OCI-LY7 (cell line): ENCODE results near the gene REC114. TPM values are rescaled to one million over a fixed set of nuclear protein-coding genes. Genes with fewer than 3 reads are reported as not detected.
"Not testable (repeated sequence)": the region's sequence is repeated elsewhere in the genome, so short reads cannot be mapped to it uniquely, and the experiment has no call there.

Experiments
- BruUV-seq: library from RNA; stranded (reverse); fragments of 400-500 nt; replicated peaks from 2 replicates; lab custom pipeline; 2021; lab: Mats Ljungman, UMichigan
- CTCF ChIA-PET: fragments of 300-600 bp; sonication (Branson Sonifier 250); formaldehyde crosslinking; loops from one replicate; lab custom pipeline; 2022; ENCODE audit warnings: antibody characterized with exemption; ENCODE audit not compliant: unreplicated experiment; lab: Charles Lee
- POLR2A ChIA-PET: fragments of 300-600 bp; sonication (Branson Sonifier 250); formaldehyde crosslinking; loops from one replicate; lab custom pipeline; 2022; ENCODE audit warnings: antibody characterized with exemption; lab: Charles Lee
- DNase-seq: peaks from one replicate; pipeline ENCODE4 v3.0.0-alpha.2; 2015; ENCODE audit warnings: low spot score
- H2AFZ ChIP-seq: fragments of 200-600 bp; sonication (generic), shearing (Covaris generic); 2 replicates; pipeline ENCODE4 v1.6.1; 2014; ENCODE audit warnings: mild to moderate bottlenecking, antibody characterized with exemption, low read length, moderate library complexity
- H3K27ac ChIP-seq: fragments of 200-600 bp; sonication (generic); 2 replicates; pipeline ENCODE4 v1.5.1; 2014; ENCODE audit warnings: mixed run types, low read depth, mild to moderate bottlenecking, moderate library complexity, low read length, inconsistent platforms; ENCODE audit not compliant: poor library complexity, severe bottlenecking
- H3K36me3 ChIP-seq: fragments of 200-600 bp; sonication (generic); 2 replicates; pipeline ENCODE4 v1.6.1; 2014; ENCODE audit warnings: mild to moderate bottlenecking, antibody characterized with exemption, low read length, moderate library complexity, mixed read lengths; ENCODE audit not compliant: insufficient read depth
- H3K4me1 ChIP-seq: fragments of 200-600 bp; sonication (generic); 2 replicates; pipeline ENCODE4 v1.5.1; 2014; ENCODE audit warnings: mild to moderate bottlenecking, low read length; ENCODE audit not compliant: insufficient read depth, poor library complexity, severe bottlenecking
- H3K4me2 ChIP-seq: fragments of 200-600 bp; sonication (generic); 2 replicates; pipeline ENCODE4 v1.6.1; 2014; ENCODE audit warnings: mild to moderate bottlenecking, low read length
- H3K4me3 ChIP-seq: fragments of 200-600 bp; sonication (generic); 2 replicates; pipeline ENCODE4 v1.5.1; 2014; ENCODE audit warnings: mild to moderate bottlenecking, low read depth, low read length; ENCODE audit not compliant: poor library complexity, severe bottlenecking
- H3K79me2 ChIP-seq: fragments of 200-600 bp; sonication (generic); 2 replicates; pipeline ENCODE4 v1.6.1; 2016; ENCODE audit warnings: low read depth, mild to moderate bottlenecking, low read length, moderate library complexity, mixed read lengths; ENCODE audit not compliant: insufficient read depth
- H3K9me2 ChIP-seq: fragments of 200-600 bp; sonication (generic); 2 replicates; pipeline ENCODE4 v1.6.1; 2016; ENCODE audit warnings: mild to moderate bottlenecking, low read length, mixed read lengths; ENCODE audit not compliant: insufficient read depth
- H3K9me3 ChIP-seq: fragments of 200-600 bp; sonication (generic); 2 replicates; pipeline ENCODE4 v1.6.1; 2014; ENCODE audit warnings: mild to moderate bottlenecking, mixed run types, low read length, mixed read lengths
- H4K20me1 ChIP-seq: fragments of 200-600 bp; sonication (generic); 2 replicates; pipeline ENCODE4 v1.6.1; 2014; ENCODE audit warnings: mild to moderate bottlenecking, antibody characterized with exemption, low read length, moderate library complexity, mixed read lengths; ENCODE audit not compliant: insufficient read depth
- CTCF ChIP-seq: fragments of 200-600 bp; sonication (generic); conservative IDR thresholded peaks from 2 replicates; pipeline ENCODE4 v1.5.1; 2014; ENCODE audit warnings: mild to moderate bottlenecking, antibody characterized with exemption, low read length, moderate library complexity, mixed read lengths
- EZH2phosphoT487 ChIP-seq: fragments of 200-600 bp; sonication (generic); IDR thresholded peaks from 2 replicates; pipeline ENCODE4 v1.6.1; 2018; ENCODE audit warnings: low read depth, borderline replicate concordance, mild to moderate bottlenecking, mixed run types, antibody characterized with exemption, low read length, moderate library complexity, mixed read lengths
- intact Hi-C: fragments of 100-400 bp; cut with micrococcal nuclease; formaldehyde crosslinking; loops from one replicate; pipeline ENCODE4 v1.10.0; 2022; ENCODE audit not compliant: unreplicated experiment
- total RNA-seq, 2 experiments: library from RNA; depleted of rRNA in 1 of 2; stranded (reverse); fragments of >200 nt in 1 of 2; shearing (Covaris generic) in 1 of 2; gene quantifications; 2 replicates each; pipeline ENCODE4 v1.2.3, GENCODE V29; 2014 to 2022

The REC114 gene
- total RNA-seq, 2 experiments from 2014 or later: not detected

- Histone ChIP-seq H3K4me3 (no peak overlapping the region), H3K9me2 (no peaks in the 10 kb centered on the region), H4K20me1 (no peaks in the 10 kb centered on the region), H3K36me3 (no peaks in the 10 kb centered on the region), H2AFZ (no peak overlapping the region), H3K4me2 (no peak overlapping the region), H3K79me2 (no peaks in the 10 kb centered on the region), H3K9me3 (no peaks in the 10 kb centered on the region), H3K27ac (no peak overlapping the region), H3K4me1 (no peaks in the 10 kb centered on the region)
- intact Hi-C loops: no loop called here
- ChIA-PET POLR2A (no interaction called here), CTCF (no interaction called here)
- BruUV-seq: no TSS peak
- DNase-seq: no peak
- no peak for TF ChIP-seq EZH2phosphoT487
- no peak for TF ChIP-seq CTCF
Observed at GRCh38 chr15:73438651-73439050, 4.3 kb upstream of the REC114 start.

- H2AFZ ChIP-seq: no peak overlapping the region
- CTCF ChIA-PET: no interaction called here
- H4K20me1 ChIP-seq: no peaks in the 10 kb centered on the region
- H3K9me2 ChIP-seq: no peaks in the 10 kb centered on the region
- H3K9me3 ChIP-seq: no peaks in the 10 kb centered on the region
- no peaks in the 10 kb centered on the region for H3K79me2 ChIP-seq
- POLR2A ChIA-PET: no interaction called here
- intact Hi-C loops: no loop called here
- no peaks in the 10 kb centered on the region for H3K4me1 ChIP-seq
- H3K27ac ChIP-seq: no peak overlapping the region
- DNase-seq: no peak
- H3K4me2 ChIP-seq: no peak overlapping the region
- H3K4me3 ChIP-seq: no peak overlapping the region
- TF ChIP-seq CTCF (no peak), EZH2phosphoT487 (no peak)
- BruUV-seq: no TSS peak
- no peaks in the 10 kb centered on the region for H3K36me3 ChIP-seq
Observed at GRCh38 chr15:73440571-73440970, 2.4 kb upstream of the REC114 start.

- no peak overlapping the region for H3K4me2 ChIP-seq
- CTCF ChIA-PET: no interaction called here
- no peak for DNase-seq
- POLR2A ChIA-PET: no interaction called here
- H3K4me3 ChIP-seq: no peak overlapping the region
- no peak overlapping the region for H3K27ac ChIP-seq
- H3K9me2 ChIP-seq: no peaks in the 10 kb centered on the region
- TF ChIP-seq EZH2phosphoT487: no peak
- TF ChIP-seq CTCF: no peak
- H3K79me2 ChIP-seq: no peaks in the 10 kb centered on the region
- H3K9me3 ChIP-seq: no peaks in the 10 kb centered on the region
- no TSS peak for BruUV-seq
- H3K4me1 ChIP-seq: no peaks in the 10 kb centered on the region
- H4K20me1 ChIP-seq: no peaks in the 10 kb centered on the region
- H2AFZ ChIP-seq: no peak overlapping the region
- no peaks in the 10 kb centered on the region for H3K36me3 ChIP-seq
- intact Hi-C loops: no loop called here
Observed at GRCh38 chr15:73442421-73442820, 543 bp upstream of the REC114 start.

GRCh38 chr15:73447471-73447870, 4.5 kb downstream of the REC114 start:
- DNase-seq, H3K79me2 ChIP-seq, BruUV-seq, intact Hi-C loops, H3K9me2 ChIP-seq, H3K27ac ChIP-seq, H3K4me2 ChIP-seq, CTCF ChIA-PET, H3K36me3 ChIP-seq, H2AFZ ChIP-seq, H3K4me1 ChIP-seq, H3K4me3 ChIP-seq, POLR2A ChIA-PET, H3K9me3 ChIP-seq, H4K20me1 ChIP-seq: not testable (repeated sequence)
